Measurements from ENCODE around the gene TBC1D8B. TPM values are rescaled to one million over a fixed set of nuclear protein-coding genes. Genes with fewer than 3 reads are reported as not detected.
"Not testable (repeated sequence)": the region's sequence is repeated elsewhere in the genome, so short reads cannot be mapped to it uniquely, and the experiment has no call there.

TBC1D8B gene
- total and polyA plus RNA-seq, 4 donors: 2.2 to 20.2 (median 4.2) TPM

DNA sequence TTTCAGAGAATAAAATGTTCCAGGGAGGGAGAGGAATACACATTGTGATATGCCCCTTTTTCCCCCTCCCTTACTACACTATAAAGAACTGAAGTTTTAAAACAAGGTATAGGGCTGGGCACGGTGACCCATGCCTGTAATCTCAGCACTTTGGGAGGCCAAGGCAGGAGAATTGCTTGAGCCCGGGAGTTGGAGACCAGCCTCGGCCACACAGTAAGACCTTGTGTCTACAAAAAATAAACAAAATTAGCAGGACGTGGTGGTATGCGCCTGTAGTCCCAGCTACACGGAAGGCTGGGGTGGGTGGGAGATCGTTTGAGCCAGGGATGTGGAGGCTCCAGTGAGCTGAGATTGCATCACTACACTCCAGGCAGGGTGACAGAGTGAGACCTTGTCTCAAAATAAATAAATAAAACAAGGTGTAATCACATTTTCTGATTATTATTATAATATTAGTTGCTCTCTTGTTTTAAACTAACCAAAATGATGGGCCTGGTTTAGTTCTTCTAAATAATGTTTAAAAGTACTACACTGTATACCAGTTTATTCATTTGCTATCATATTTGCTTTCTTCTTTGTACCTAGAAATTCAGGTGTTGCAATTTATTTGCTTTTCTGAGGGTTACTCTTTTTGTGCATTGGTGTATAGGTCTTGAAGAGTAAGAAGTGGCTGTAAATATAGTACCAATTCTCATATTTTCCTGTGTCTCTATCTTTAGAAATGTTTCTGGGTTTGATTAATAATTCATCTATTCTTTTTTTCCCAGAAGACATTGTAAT is 8.8 kb downstream of the TBC1D8B start:
- 55 to 89% methylated on average over 7 of the region's 7 CpGs for WGBS, 2 donors

DNA sequence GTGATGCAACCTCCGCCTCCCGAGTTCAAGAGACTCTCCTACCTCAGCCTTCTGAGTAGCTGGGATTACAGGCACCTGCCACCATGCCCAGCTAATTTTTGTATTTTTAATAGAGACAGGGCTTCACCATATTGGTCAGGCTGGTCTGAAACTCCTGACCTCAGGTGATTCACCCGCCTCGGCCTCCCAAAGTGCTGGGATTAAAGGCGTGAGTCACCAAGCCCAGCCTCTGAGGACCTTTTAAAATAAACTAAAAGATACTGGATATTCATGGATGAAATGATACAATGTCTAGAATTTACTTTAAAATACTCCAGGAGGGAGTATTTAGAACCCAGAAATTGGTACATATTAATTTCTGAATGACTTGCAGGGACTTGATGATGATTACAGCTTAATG is 10.5 kb downstream of the TBC1D8B start:
- 81 to 95% methylated on average over 5 of the region's 5 CpGs for WGBS, 2 donors
- H3K27ac ChIP-seq (ENCODE audit: low read depth in 1 of 2, low read length in 1 of 2); H3K4me3 ChIP-seq; H3K9me3 ChIP-seq (ENCODE audit: control insufficient read depth in 4 of 4, insufficient read depth in 3 of 4, low read length in 3 of 4); ATAC-seq (ENCODE audit: insufficient read depth, low FRiP score); H3K4me1 ChIP-seq (ENCODE audit: control insufficient read depth in 5 of 5, insufficient read depth in 5 of 5, low read length in 5 of 5); H3K36me3 ChIP-seq (ENCODE audit: control insufficient read depth in 4 of 4, insufficient read depth in 4 of 4, low read length in 4 of 4); DNase-seq; H3K9ac ChIP-seq (ENCODE audit: insufficient read depth in 1 of 2, low read length in 2 of 2): not testable (repeated sequence)
- H3K27me3 ChIP-seq (ENCODE audit: control insufficient read depth in 3 of 3, insufficient read depth in 3 of 3, low read length in 2 of 3): peaks cover 0 to 11% (median 2%) of the 10 kb centered on the region in 3 donors

More for the DNA sequence above, 8.8 kb downstream of the TBC1D8B start:
- Histone ChIP-seq H3K27ac (ENCODE audit: low read depth in 1 of 2, low read length in 1 of 2) (no peak overlapping the region), H3K9ac (ENCODE audit: insufficient read depth in 1 of 2, low read length in 2 of 2) (no peak overlapping the region), H3K9me3 (ENCODE audit: control insufficient read depth in 4 of 4, insufficient read depth in 3 of 4, low read length in 3 of 4) (no peaks in the 10 kb centered on the region), H3K36me3 (ENCODE audit: control insufficient read depth in 4 of 4, insufficient read depth in 4 of 4, low read length in 4 of 4) (no peaks in the 10 kb centered on the region), H3K27me3 (ENCODE audit: control insufficient read depth in 3 of 3, insufficient read depth in 3 of 3, low read length in 2 of 3) (peaks cover 0 to 7% (median 0%) of the 10 kb centered on the region in 3 donors), H3K4me1 (ENCODE audit: control insufficient read depth in 5 of 5, insufficient read depth in 5 of 5, low read length in 5 of 5) (no peaks in the 10 kb centered on the region), H3K4me3 (no peak overlapping the region)
- ATAC-seq (ENCODE audit: insufficient read depth, low FRiP score): no peak
- TF ChIP-seq, protein P1, sequence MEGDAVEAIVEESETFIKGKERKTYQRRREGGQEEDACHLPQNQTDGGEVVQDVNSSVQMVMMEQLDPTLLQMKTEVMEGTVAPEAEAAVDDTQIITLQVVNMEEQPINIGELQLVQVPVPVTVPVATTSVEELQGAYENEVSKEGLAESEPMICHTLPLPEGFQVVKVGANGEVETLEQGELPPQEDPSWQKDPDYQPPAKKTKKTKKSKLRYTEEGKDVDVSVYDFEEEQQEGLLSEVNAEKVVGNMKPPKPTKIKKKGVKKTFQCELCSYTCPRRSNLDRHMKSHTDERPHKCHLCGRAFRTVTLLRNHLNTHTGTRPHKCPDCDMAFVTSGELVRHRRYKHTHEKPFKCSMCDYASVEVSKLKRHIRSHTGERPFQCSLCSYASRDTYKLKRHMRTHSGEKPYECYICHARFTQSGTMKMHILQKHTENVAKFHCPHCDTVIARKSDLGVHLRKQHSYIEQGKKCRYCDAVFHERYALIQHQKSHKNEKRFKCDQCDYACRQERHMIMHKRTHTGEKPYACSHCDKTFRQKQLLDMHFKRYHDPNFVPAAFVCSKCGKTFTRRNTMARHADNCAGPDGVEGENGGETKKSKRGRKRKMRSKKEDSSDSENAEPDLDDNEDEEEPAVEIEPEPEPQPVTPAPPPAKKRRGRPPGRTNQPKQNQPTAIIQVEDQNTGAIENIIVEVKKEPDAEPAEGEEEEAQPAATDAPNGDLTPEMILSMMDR (IDR thresholded peaks at IDR 0.05; ENCODE audit: control extremely low read depth, extremely low read depth): no peak
- DNase-seq: no peak

DNA sequence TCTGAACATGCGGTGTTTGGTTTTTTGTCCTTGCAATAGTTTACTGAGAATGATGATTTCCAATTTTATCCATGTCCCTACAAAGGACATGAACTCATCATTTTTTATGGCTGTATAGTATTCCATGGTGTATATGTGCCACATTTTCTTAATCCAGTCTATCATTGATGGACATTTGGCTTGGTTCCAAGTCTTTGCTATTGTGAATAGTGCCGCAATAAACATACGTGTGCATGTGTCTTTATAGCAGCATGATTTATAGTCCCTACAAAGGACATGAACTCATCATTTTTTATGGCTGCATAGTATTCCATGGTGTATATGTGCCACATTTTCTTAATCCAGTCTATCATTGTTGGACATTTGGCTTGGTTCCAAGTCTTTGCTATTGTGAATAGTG is 11.6 kb downstream of the TBC1D8B start:
- not testable (repeated sequence) for H3K4me1 ChIP-seq (ENCODE audit: control insufficient read depth in 5 of 5, insufficient read depth in 5 of 5, low read length in 5 of 5); H3K9ac ChIP-seq (ENCODE audit: insufficient read depth in 1 of 2, low read length in 2 of 2); ATAC-seq (ENCODE audit: insufficient read depth, low FRiP score); H3K27me3 ChIP-seq (ENCODE audit: control insufficient read depth in 3 of 3, insufficient read depth in 3 of 3, low read length in 2 of 3); H3K27ac ChIP-seq (ENCODE audit: low read depth in 1 of 2, low read length in 1 of 2); H3K36me3 ChIP-seq (ENCODE audit: control insufficient read depth in 4 of 4, insufficient read depth in 4 of 4, low read length in 4 of 4); DNase-seq; H3K4me3 ChIP-seq; H3K9me3 ChIP-seq (ENCODE audit: control insufficient read depth in 4 of 4, insufficient read depth in 3 of 4, low read length in 3 of 4)
- WGBS, 2 donors: 90 to 92% methylated on average over 3 of the region's 3 CpGs

DNA sequence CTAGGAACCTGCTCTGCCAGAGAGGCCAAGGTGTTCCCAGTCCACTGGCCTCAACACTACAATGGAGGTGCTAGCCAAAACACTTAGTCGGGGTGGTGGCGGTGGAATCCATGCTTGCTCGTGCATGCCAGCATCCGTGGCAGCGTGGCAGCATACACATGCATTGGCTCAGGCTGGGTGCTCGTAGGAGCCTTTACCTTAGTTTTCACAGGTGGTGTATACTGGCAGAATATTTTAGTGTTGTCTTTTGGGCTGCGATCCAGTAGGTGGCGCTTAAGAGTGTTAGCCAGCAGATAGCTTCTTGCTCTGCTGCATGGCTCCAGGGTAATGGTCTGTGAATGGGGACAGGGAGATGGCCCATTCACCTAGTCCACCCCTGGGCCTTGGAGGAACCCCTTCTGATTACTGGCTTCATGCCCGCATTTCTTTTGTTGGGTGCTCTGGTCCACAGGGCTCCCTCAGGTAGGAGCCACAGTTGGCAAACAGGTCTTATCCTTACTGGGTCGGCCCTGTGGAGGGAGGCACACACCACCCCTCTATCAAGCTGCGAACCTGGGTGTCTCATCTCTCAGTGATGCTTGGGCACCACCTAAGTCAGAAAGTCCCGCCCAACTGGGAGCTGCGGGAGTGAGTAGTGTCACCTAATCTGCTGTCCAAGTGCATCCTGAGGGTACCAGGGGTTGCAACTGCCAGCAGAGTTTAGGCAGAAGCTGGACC is 60.7 kb downstream of the TBC1D8B start:
- no peak overlapping the region for H3K9ac ChIP-seq (ENCODE audit: insufficient read depth in 1 of 2, low read length in 2 of 2)
- no peak overlapping the region for H3K27ac ChIP-seq (ENCODE audit: low read depth in 1 of 2, low read length in 1 of 2)
- no peaks in the 10 kb centered on the region for H3K9me3 ChIP-seq (ENCODE audit: control insufficient read depth in 4 of 4, insufficient read depth in 3 of 4, low read length in 3 of 4)
- WGBS, 2 donors: 50 to 80% methylated on average over 13 of the region's 13 CpGs
- H3K36me3 ChIP-seq (ENCODE audit: control insufficient read depth in 4 of 4, insufficient read depth in 4 of 4, low read length in 4 of 4): no peaks in the 10 kb centered on the region
- TF ChIP-seq, protein P1 (IDR thresholded peaks at IDR 0.05; ENCODE audit: control extremely low read depth, extremely low read depth): no peak
- H3K4me3 ChIP-seq: no peak overlapping the region
- ATAC-seq (ENCODE audit: insufficient read depth, low FRiP score): no peak
- DNase-seq: peak in 1 of 3 donors; percentile 4
- H3K27me3 ChIP-seq (ENCODE audit: control insufficient read depth in 3 of 3, insufficient read depth in 3 of 3, low read length in 2 of 3): peaks cover 0 to 21% (median 0%) of the 10 kb centered on the region in 3 donors
- H3K4me1 ChIP-seq (ENCODE audit: control insufficient read depth in 5 of 5, insufficient read depth in 5 of 5, low read length in 5 of 5): no peaks in the 10 kb centered on the region
